Lung (tissue), 12 donors: ENCODE data around the gene KCNB1. TPM values are rescaled to one million over a fixed set of nuclear protein-coding genes. Genes with fewer than 3 reads are reported as not detected.

ENCODE experiments used
- ATAC-seq: fragments of 200-7000 bp; cut with Tn5 transposase; one replicate; pipeline ENCODE4 v1.9.1; 2020; ENCODE audit warnings: moderate number of reproducible peaks; ENCODE audit not compliant: insufficient read depth, low FRiP score
- DNase-seq, 3 donors: peaks; one replicate each; pipeline ENCODE4 v3.0.0-alpha.2; 2013 to 2017
- H3K27ac ChIP-seq, 2 donors: one replicate each; pipeline ENCODE4 v1.5.1; 2013; ENCODE audit warnings: mild to moderate bottlenecking in 2 of 2, moderate library complexity in 2 of 2, control low read depth in 1 of 2, inconsistent platforms in 1 of 2, low read depth in 1 of 2, low read length in 1 of 2
- H3K27me3 ChIP-seq, 3 donors: one replicate each; pipeline ENCODE4 v1.5.1; 2013; ENCODE audit warnings: low read length in 2 of 3; ENCODE audit not compliant: control insufficient read depth in 3 of 3, insufficient read depth in 3 of 3
- H3K36me3 ChIP-seq, 4 donors: one replicate each; pipeline ENCODE4 v1.5.1; 2013; ENCODE audit warnings: low read length in 4 of 4, mild to moderate bottlenecking in 1 of 4, moderate library complexity in 1 of 4; ENCODE audit not compliant: control insufficient read depth in 4 of 4, insufficient read depth in 4 of 4
- H3K4me1 ChIP-seq, 5 donors: one replicate each; pipeline ENCODE4 v1.5.1; 2013; ENCODE audit warnings: low read length in 5 of 5, mild to moderate bottlenecking in 2 of 5, moderate library complexity in 1 of 5; ENCODE audit not compliant: control insufficient read depth in 5 of 5, insufficient read depth in 5 of 5
- H3K4me3 ChIP-seq: one replicate; pipeline ENCODE4 v1.5.1; 2013; ENCODE audit warnings: mild to moderate bottlenecking, control low read depth, moderate library complexity
- H3K9ac ChIP-seq, 2 donors: one replicate each; pipeline ENCODE4 v1.5.1; 2013; ENCODE audit warnings: low read length in 2 of 2, control low read depth in 1 of 2; ENCODE audit not compliant: insufficient read depth in 1 of 2
- H3K9me3 ChIP-seq, 4 donors: one replicate each; pipeline ENCODE4 v1.5.1; 2013; ENCODE audit warnings: low read length in 3 of 4, mild to moderate bottlenecking in 1 of 4, moderate library complexity in 1 of 4; ENCODE audit not compliant: control insufficient read depth in 4 of 4, insufficient read depth in 3 of 4
- CTCF ChIP-seq: IDR thresholded peaks from 2 replicates; pipeline ENCODE4 v1.5.1; 2012; ENCODE audit warnings: mild to moderate bottlenecking; ENCODE audit errors: control extremely low read depth, extremely low read depth
- WGBS, 2 donors: extraction: QIAGEN DNeasy Blood & Tissue Kit; methylation state at CpG; one replicate each; pipeline ENCODE4 v1.1.7; 2013; 5-methylcytosine and 5-hydroxymethylcytosine counted together
- polyA plus RNA-seq, 2 donors: library from polyadenylated mRNA; stranded (reverse); fragments of 200-250 nt; gene quantifications; one replicate each; pipeline ENCODE4 v1.2.1, GENCODE V29; 2013
- total RNA-seq, 2 donors: library from RNA; depleted of rRNA in 1 of 2; stranded (reverse); fragments of >200 nt in 1 of 2; gene quantifications; one replicate each; pipeline ENCODE4 v1.2.1, GENCODE V29; 2014 to 2021
- donor health status: control.
- donor health status: control.
- donor health status: Bipolar disorder and iron deficiency.
- donor health status: healthy.
- donor health status: DM: yes; HTN: yes; CAD: no.

The KCNB1 gene
- total and polyA plus RNA-seq, 4 donors, result 0.11 to 1.0 (median 0.57) TPM

- H3K27me3 ChIP-seq, result no peaks in the 10 kb centered on the region
- ATAC-seq, result no peak
- no peaks in the 10 kb centered on the region for H3K36me3 ChIP-seq
- H3K27ac ChIP-seq, result no peak overlapping the region
- no peak overlapping the region for H3K4me3 ChIP-seq
- H3K9me3 ChIP-seq, result no peaks in the 10 kb centered on the region
- peaks cover 0 to 12% (median 2%) of the 10 kb centered on the region in 5 donors for H3K4me1 ChIP-seq
- no peak for DNase-seq
- no peak overlapping the region for H3K9ac ChIP-seq
- 89 to 92% methylated on average over 4 of the region's 4 CpGs for WGBS, 2 donors
- TF ChIP-seq CTCF, result no peak
Observed at GRCh38 chr20:49398401-49399144, 83.9 kb downstream of the KCNB1 start.

- 86 to 92% methylated on average over 6 of the region's 6 CpGs for WGBS, 2 donors
- Histone ChIP-seq H3K36me3 (no peaks in the 10 kb centered on the region), H3K9me3 (no peaks in the 10 kb centered on the region), H3K27me3 (no peaks in the 10 kb centered on the region), H3K9ac (no peak overlapping the region), H3K4me1 (peaks cover 0 to 12% (median 2%) of the 10 kb centered on the region in 5 donors), H3K4me3 (no peak overlapping the region), H3K27ac (no peak overlapping the region)
- ATAC-seq (no peak), DNase-seq (no peak)
- TF ChIP-seq CTCF, result no peak
Observed at GRCh38 chr20:49397525-49397924, 84.9 kb downstream of the KCNB1 start.

GRCh38 chr20:49396230-49396629, 86.2 kb downstream of the KCNB1 start:
- no peaks in the 10 kb centered on the region for H3K9me3 ChIP-seq
- H3K36me3 ChIP-seq, result no peaks in the 10 kb centered on the region
- ATAC-seq (no peak), DNase-seq (no peak)
- no peak overlapping the region for H3K4me3 ChIP-seq
- no peak for TF ChIP-seq CTCF
- no peak overlapping the region for H3K27ac ChIP-seq
- no peak overlapping the region for H3K9ac ChIP-seq
- no peaks in the 10 kb centered on the region for H3K27me3 ChIP-seq
- peaks cover 0 to 12% (median 0%) of the 10 kb centered on the region in 5 donors for H3K4me1 ChIP-seq
- 91 to 93% methylated on average over 7 of the region's 7 CpGs for WGBS, 2 donors

- no peak for TF ChIP-seq CTCF
- peaks cover 0 to 8% (median 0%) of the 10 kb centered on the region in 5 donors for H3K4me1 ChIP-seq
- no peak overlapping the region for H3K9ac ChIP-seq
- no peak for DNase-seq
- ATAC-seq, result no peak
- no peaks in the 10 kb centered on the region for H3K27me3 ChIP-seq
- no peak overlapping the region for H3K4me3 ChIP-seq
- no peak overlapping the region for H3K27ac ChIP-seq
- no peaks in the 10 kb centered on the region for H3K9me3 ChIP-seq
- no peaks in the 10 kb centered on the region for H3K36me3 ChIP-seq
- WGBS, 2 donors, result 86 to 95% methylated on average over 11 of the region's 11 CpGs
Observed at GRCh38 chr20:49395659-49396058, 86.8 kb downstream of the KCNB1 start.
